Measurements from ENCODE around the gene NUDCD3. TPM values are rescaled to one million over a fixed set of nuclear protein-coding genes. Genes with fewer than 3 reads are reported as not detected.

The NUDCD3 gene
- total RNA-seq, 1 experiment from 2014 or later: 71.9 TPM

GRCh38 chr7:44438816-44439215 is 51.6 kb downstream of the NUDCD3 start:
- H3K4me1 ChIP-seq (ENCODE audit: insufficient read depth, low read length): no peaks in the 10 kb centered on the region
- H2BK20ac ChIP-seq (ENCODE audit: low read depth, low read length, poor library complexity, severe bottlenecking): no peak overlapping the region
- H3K23ac ChIP-seq (ENCODE audit: insufficient read length, low read depth, low read length): no peak overlapping the region
- no peak overlapping the region for H3K9ac ChIP-seq (ENCODE audit: extremely low read depth, insufficient read length, low read length)
- no peak overlapping the region for H4K5ac ChIP-seq (ENCODE audit: insufficient read length, low read depth, low read length)
- peaks cover 6% of the 10 kb centered on the region for H3K79me1 ChIP-seq (ENCODE audit: insufficient read depth, low read depth, low read length, poor library complexity, severe bottlenecking)
- Mint-ChIP-seq H3K27ac (no peak overlapping the region), H3K4me1 (no peaks in the 10 kb centered on the region), H3K4me3 (no peak overlapping the region), H3K9me3 (no peaks in the 10 kb centered on the region), H3K36me3 (ENCODE audit: insufficient read depth in 1 of 3, low read depth in 3 of 3) (peaks cover under 1 to 9% (median 4%) of the 10 kb centered on the region in 3 experiments; a peak in 4 of 7 replicates), H3K27me3 (ENCODE audit: low read depth) (no peaks in the 10 kb centered on the region; the same call in 1 of the 2 replicates)
- H3K4me2 ChIP-seq (ENCODE audit: insufficient read depth, insufficient read length, low read length): no peak overlapping the region
- no CpG with 5 or more reads among the region's 4 CpGs for WGBS (ENCODE audit: extremely low coverage, insufficient read length, low lambda C conversion rate)
- no peak overlapping the region for H3K14ac ChIP-seq (ENCODE audit: insufficient read depth, low read length)
- no peak overlapping the region for H4K8ac ChIP-seq (replicated peaks; ENCODE audit: insufficient read length, low read depth, low read length)
- DNase-seq: no peak
- no peak for TF ChIP-seq CTCF (conservative IDR thresholded peaks at IDR 0.05)
- H2AK5ac ChIP-seq (ENCODE audit: insufficient read length, low read length): no peak overlapping the region
- H3K18ac ChIP-seq (ENCODE audit: insufficient read length, low read depth, low read length): no peak overlapping the region
- H3T11ph ChIP-seq (ENCODE audit: low read length): no peak overlapping the region
- H2BK120ac ChIP-seq (ENCODE audit: low read depth, low read length, poor library complexity, severe bottlenecking): no peak overlapping the region
- no peaks in the 10 kb centered on the region for H3K79me2 ChIP-seq (ENCODE audit: insufficient read depth, low read length)
- H4K91ac ChIP-seq (ENCODE audit: insufficient read length, low read depth, low read length): no peak overlapping the region
- H3K4ac ChIP-seq (ENCODE audit: low read depth, low read length): no peak overlapping the region
- no peak overlapping the region for H2BK12ac ChIP-seq (ENCODE audit: insufficient read length, low read depth, low read length)
- H3K56ac ChIP-seq (ENCODE audit: insufficient read length, low read depth, low read length): no peak overlapping the region
- no peaks in the 10 kb centered on the region for H3K9me3 ChIP-seq (ENCODE audit: control insufficient read depth, low read depth, low read length)
- H2AFZ ChIP-seq (ENCODE audit: low read length): no peak overlapping the region
- H3K27ac ChIP-seq (ENCODE audit: insufficient read length, low read depth, low read length): no peak overlapping the region
- H2BK5ac ChIP-seq (ENCODE audit: insufficient read length, low read length): no peak overlapping the region
- H3K27me3 ChIP-seq (ENCODE audit: insufficient read depth, low read length): no peaks in the 10 kb centered on the region
- H3K23me2 ChIP-seq (ENCODE audit: insufficient read length, low read depth, low read length, poor library complexity, severe bottlenecking): no peaks in the 10 kb centered on the region
- H2BK15ac ChIP-seq (ENCODE audit: low read depth, low read length): no peak overlapping the region
- H4K20me1 ChIP-seq (ENCODE audit: control insufficient read depth, insufficient read depth, insufficient read length): no peaks in the 10 kb centered on the region

All from H9 (cell line).